Measurements from ENCODE around the gene PLCB2.

PLCB2 gene

GRCh38 chr15:40297356-40297755, 10.4 kb downstream of the PLCB2 start:
- no peak for TF ChIP-seq CTCF (IDR thresholded peaks at IDR 0.05; ENCODE audit: low read depth, low read length)
- no peak for DNase-seq (ENCODE audit: low read depth in 2 of 2)

GRCh38 chr15:40296561-40297230, 11.0 kb downstream of the PLCB2 start:
- H3K4me3 ChIP-seq (replicated peaks in 1 of 2; ENCODE audit: low read depth in 2 of 2, low read length in 2 of 2): no peak overlapping the region
- TF ChIP-seq CTCF (IDR thresholded peaks at IDR 0.05; ENCODE audit: low read depth, low read length): no peak
- DNase-seq (ENCODE audit: low read depth in 2 of 2): no peak

More at GRCh38 chr15:40297356-40297755, 10.4 kb downstream of the PLCB2 start:
- no peak overlapping the region for H3K4me3 ChIP-seq (replicated peaks in 1 of 2; ENCODE audit: low read depth in 2 of 2, low read length in 2 of 2)

GRCh38 chr15:40295877-40296560, 11.7 kb downstream of the PLCB2 start:
- no peak overlapping the region for H3K4me3 ChIP-seq (replicated peaks in 1 of 2; ENCODE audit: low read depth in 2 of 2, low read length in 2 of 2)
- DNase-seq (ENCODE audit: low read depth in 2 of 2): peak in 1 of 2 donors; percentile 45
- no peak for TF ChIP-seq CTCF (IDR thresholded peaks at IDR 0.05; ENCODE audit: low read depth, low read length)

GRCh38 chr15:40295297-40295696, 12.4 kb downstream of the PLCB2 start:
- TF ChIP-seq CTCF (IDR thresholded peaks at IDR 0.05; ENCODE audit: low read depth, low read length): no peak
- no peak overlapping the region for H3K4me3 ChIP-seq (replicated peaks in 1 of 2; ENCODE audit: low read depth in 2 of 2, low read length in 2 of 2)
- no peak for DNase-seq (ENCODE audit: low read depth in 2 of 2)

- H3K4me3 ChIP-seq (replicated peaks in 1 of 2; ENCODE audit: low read depth in 2 of 2, low read length in 2 of 2): no peak overlapping the region
- no peak for TF ChIP-seq CTCF (IDR thresholded peaks at IDR 0.05; ENCODE audit: low read depth, low read length)
- no peak for DNase-seq (ENCODE audit: low read depth in 2 of 2)
These were observed 13.5 kb downstream of the PLCB2 start for GRCh38 chr15:40293905-40294895.

- no peak for DNase-seq (ENCODE audit: low read depth in 2 of 2)
- no peak for TF ChIP-seq CTCF (IDR thresholded peaks at IDR 0.05; ENCODE audit: low read depth, low read length)
- no peak overlapping the region for H3K4me3 ChIP-seq (replicated peaks in 1 of 2; ENCODE audit: low read depth in 2 of 2, low read length in 2 of 2)
These were observed 14.7 kb downstream of the PLCB2 start for GRCh38 chr15:40293006-40293405.

Data from cardiac fibroblast (primary cell).